Hematopoietic multipotent progenitor cell treated with erythropoietin and hydrocortisone succinate and interleukin-3 and kit ligand, for 6 days (in vitro differentiated cells): ENCODE data around the gene CLEC16A.
"Not testable (repeated sequence)": the region's sequence is repeated elsewhere in the genome, so short reads cannot be mapped to it uniquely, and the experiment has no call there.

Source experiments
- DNase-seq: peaks from one replicate; pipeline ENCODE4 v3.0.0-alpha.2; 2015

The CLEC16A gene

GRCh38 chr16:10939649-10940234 is 4.6 kb upstream of the CLEC16A start:
- DNase-seq, result no peak

- no peak for DNase-seq
Observed at GRCh38 chr16:10940501-10941079, 3.8 kb upstream of the CLEC16A start.

GRCh38 chr16:10941127-10941933 is 3.0 kb upstream of the CLEC16A start:
- DNase-seq, result no peak

- not testable (repeated sequence) for DNase-seq
Observed at GRCh38 chr16:10941935-10942351, 2.4 kb upstream of the CLEC16A start.

- DNase-seq, result peak; percentile 96
Observed at GRCh38 chr16:10942352-10943063, 1.9 kb upstream of the CLEC16A start, which contains the start of gene DEXI. Gene DEXI (minus strand): TSS chr16:10942468. CDS start chr16:10942005, 463 bp downstream.

- no peak for DNase-seq
Observed at GRCh38 chr16:10943064-10943353, 1.4 kb upstream of the CLEC16A start.

GRCh38 chr16:10945065-10945787 is 862 bp downstream of the CLEC16A start:
- DNase-seq, result no peak

- DNase-seq, result no peak
Observed at GRCh38 chr16:10946308-10946707, 1.9 kb downstream of the CLEC16A start.

GRCh38 chr16:10947211-10947787 is 2.9 kb downstream of the CLEC16A start:
- DNase-seq, result peak; percentile 27

- peak; percentile 76 for DNase-seq
Observed at GRCh38 chr16:10949424-10949970, 5.1 kb downstream of the CLEC16A start.

- DNase-seq, result no peak
Observed at GRCh38 chr16:10950393-10950792, 6.0 kb downstream of the CLEC16A start.

GRCh38 chr16:10951026-10951425 is 6.7 kb downstream of the CLEC16A start:
- no peak for DNase-seq

- DNase-seq, result no peak
Observed at GRCh38 chr16:10954903-10955302, 10.5 kb downstream of the CLEC16A start.

- DNase-seq, result peak; percentile 64
Observed at GRCh38 chr16:10957771-10958482, 13.6 kb downstream of the CLEC16A start.

GRCh38 chr16:10959161-10959560 is 14.8 kb downstream of the CLEC16A start:
- no peak for DNase-seq

GRCh38 chr16:10961231-10961630 is 16.9 kb downstream of the CLEC16A start:
- no peak for DNase-seq

GRCh38 chr16:10964039-10964890 is 19.9 kb downstream of the CLEC16A start:
- DNase-seq, result peak; percentile 90

- no peak for DNase-seq
Observed at GRCh38 chr16:10964891-10965326, 20.5 kb downstream of the CLEC16A start.

- peak; percentile 71 for DNase-seq
Observed at GRCh38 chr16:10965440-10966061, 21.2 kb downstream of the CLEC16A start.

GRCh38 chr16:10966129-10966528 is 21.8 kb downstream of the CLEC16A start:
- peak; percentile 90 for DNase-seq
